ENCODE results near the gene DCAF6.

GRCh38 chr1:168095476-168095875 is 159.0 kb downstream of the DCAF6 start:
- TF ChIP-seq GATA3 (IDR thresholded peaks at IDR 0.05; ENCODE audit: low read depth, low read length) (no peak), GATA2 (IDR thresholded peaks at IDR 0.05; ENCODE audit: low read depth, low read length) (no peak)
